Activated T-cell treated with anti-CD3 and anti-CD28 coated beads, Interleukin-2, amount 50 U/mL, for 4 hours (primary cell): ENCODE measurements around the gene CLPTM1L. TPM values are rescaled to one million over a fixed set of nuclear protein-coding genes. Genes with fewer than 3 reads are reported as not detected.
"Not testable (repeated sequence)": the region's sequence is repeated elsewhere in the genome, so short reads cannot be mapped to it uniquely, and the experiment has no call there.

Source experiments
- ATAC-seq, 2 donors: fragments of 200-7000 bp; cut with Tn5 transposase; one replicate each; pipeline ENCODE4 v1.10.0; 2021
- DNase-seq: peaks from one replicate; pipeline ENCODE4 v3.0.0-alpha.2; 2020
- H3K27me3 Mint-ChIP-seq: one replicate; pipeline ENCODE4 v1.8.0; 2021; ENCODE audit warnings: low read depth, mixed read lengths
- H3K36me3 Mint-ChIP-seq: one replicate; pipeline ENCODE4 v1.8.0; 2022; ENCODE audit warnings: mixed read lengths; ENCODE audit not compliant: insufficient read depth
- H3K4me1 Mint-ChIP-seq: one replicate; pipeline ENCODE4 v1.8.0; 2021; ENCODE audit warnings: low read depth, mixed read lengths
- H3K4me3 Mint-ChIP-seq: one replicate; pipeline ENCODE4 v1.8.0; 2021; ENCODE audit warnings: mild to moderate bottlenecking, moderate library complexity, mixed read lengths
- H3K9me3 Mint-ChIP-seq: one replicate; pipeline ENCODE4 v1.8.0; 2021; ENCODE audit warnings: mixed read lengths
- total RNA-seq, 3 donors: library from RNA; stranded (reverse); gene quantifications; one replicate each; pipeline ENCODE4 v1.2.1, GENCODE V29; 2021

CLPTM1L gene
- total RNA-seq, 3 donors from 2014 or later = 143 to 150 (median 145) TPM

GRCh38 chr5:1295650-1296037 is 49.3 kb downstream of the CLPTM1L start:
- H3K4me1 Mint-ChIP-seq = peaks cover 9% of the 10 kb centered on the region
- peaks cover 2% of the 10 kb centered on the region for H3K27me3 Mint-ChIP-seq
- no peaks in the 10 kb centered on the region for H3K36me3 Mint-ChIP-seq
- ATAC-seq (no peak), DNase-seq (no peak)
- no peaks in the 10 kb centered on the region for H3K9me3 Mint-ChIP-seq
- peak overlapping the region; percentile 67 for H3K4me3 Mint-ChIP-seq

GRCh38 chr5:1294835-1295649 is 49.9 kb downstream of the CLPTM1L start, which contains the start of gene TERT:
Gene TERT, minus strand, starts transcription at chr5:1295068. Its CDS starts 79 bp downstream, at chr5:1294989.
- peaks cover 2% of the 10 kb centered on the region for H3K27me3 Mint-ChIP-seq
- peak within 1 kb of the TSS; percentile 67 for H3K4me3 Mint-ChIP-seq
- no peaks in the 10 kb centered on the region for H3K36me3 Mint-ChIP-seq
- peak; percentile 85 to 88 for ATAC-seq
- peaks cover 9% of the 10 kb centered on the region for H3K4me1 Mint-ChIP-seq
- H3K9me3 Mint-ChIP-seq = no peaks in the 10 kb centered on the region
- DNase-seq = peak; percentile 85

- no peak for DNase-seq
- Mint-ChIP-seq H3K27me3 (peaks cover 2% of the 10 kb centered on the region), H3K9me3 (no peaks in the 10 kb centered on the region), H3K4me3 (peak overlapping the region; percentile 26), H3K4me1 (peaks cover 9% of the 10 kb centered on the region), H3K36me3 (no peaks in the 10 kb centered on the region)
- peak; percentile 25 to 39 for ATAC-seq
These were observed 50.6 kb downstream of the CLPTM1L start for GRCh38 chr5:1294206-1294834.

- Mint-ChIP-seq H3K36me3 (no peaks in the 10 kb centered on the region), H3K4me1 (peaks cover 9% of the 10 kb centered on the region), H3K9me3 (no peaks in the 10 kb centered on the region), H3K4me3 (peak overlapping the region; percentile 24), H3K27me3 (peaks cover 3% of the 10 kb centered on the region)
- DNase-seq (no peak), ATAC-seq (no peak)
These were observed 51.3 kb downstream of the CLPTM1L start for GRCh38 chr5:1293416-1294205.

GRCh38 chr5:1292846-1293415 is 52.0 kb downstream of the CLPTM1L start:
- H3K9me3 Mint-ChIP-seq = peaks cover 3% of the 10 kb centered on the region

GRCh38 chr5:1292139-1292538 is 52.8 kb downstream of the CLPTM1L start:
- H3K4me1 Mint-ChIP-seq = peaks cover 9% of the 10 kb centered on the region
- DNase-seq (no peak), ATAC-seq (no peak)
- no peak overlapping the region for H3K4me3 Mint-ChIP-seq
- peaks cover 3% of the 10 kb centered on the region for H3K9me3 Mint-ChIP-seq
- H3K27me3 Mint-ChIP-seq = peaks cover 7% of the 10 kb centered on the region
- H3K36me3 Mint-ChIP-seq = no peaks in the 10 kb centered on the region

More at GRCh38 chr5:1292846-1293415, 52.0 kb downstream of the CLPTM1L start:
- ATAC-seq (no peak), DNase-seq (no peak)
- H3K27me3 Mint-ChIP-seq = peaks cover 7% of the 10 kb centered on the region
- peaks cover 9% of the 10 kb centered on the region for H3K4me1 Mint-ChIP-seq
- no peaks in the 10 kb centered on the region for H3K36me3 Mint-ChIP-seq
- no peak overlapping the region for H3K4me3 Mint-ChIP-seq

GRCh38 chr5:1291611-1292080 is 53.3 kb downstream of the CLPTM1L start:
- DNase-seq (no peak), ATAC-seq (no peak)
- Mint-ChIP-seq H3K9me3 (peaks cover 3% of the 10 kb centered on the region), H3K27me3 (peaks cover 7% of the 10 kb centered on the region), H3K4me3 (no peak overlapping the region), H3K36me3 (no peaks in the 10 kb centered on the region), H3K4me1 (peaks cover 9% of the 10 kb centered on the region)

- H3K4me1 Mint-ChIP-seq, DNase-seq, H3K27me3 Mint-ChIP-seq, H3K36me3 Mint-ChIP-seq, H3K4me3 Mint-ChIP-seq, ATAC-seq, H3K9me3 Mint-ChIP-seq: not testable (repeated sequence)
These were observed 53.9 kb downstream of the CLPTM1L start for GRCh38 chr5:1290956-1291355.

GRCh38 chr5:1289559-1289958 is 55.3 kb downstream of the CLPTM1L start:
- H3K27me3 Mint-ChIP-seq, H3K4me1 Mint-ChIP-seq, ATAC-seq, DNase-seq, H3K4me3 Mint-ChIP-seq, H3K36me3 Mint-ChIP-seq, H3K9me3 Mint-ChIP-seq: not testable (repeated sequence)

- no peak for ATAC-seq
- H3K4me3 Mint-ChIP-seq = no peak overlapping the region
These were observed 56.2 kb downstream of the CLPTM1L start for GRCh38 chr5:1288439-1289335.

GRCh38 chr5:1285883-1286291 is 59.0 kb downstream of the CLPTM1L start:
- Mint-ChIP-seq H3K9me3 (peaks cover 3% of the 10 kb centered on the region), H3K36me3 (no peaks in the 10 kb centered on the region), H3K4me3 (no peak overlapping the region), H3K27me3 (peaks cover 5% of the 10 kb centered on the region), H3K4me1 (no peaks in the 10 kb centered on the region)
- DNase-seq = no peak
- ATAC-seq = no peak

More at GRCh38 chr5:1288439-1289335, 56.2 kb downstream of the CLPTM1L start:
- peaks cover 3% of the 10 kb centered on the region for H3K9me3 Mint-ChIP-seq
- H3K27me3 Mint-ChIP-seq = peaks cover 7% of the 10 kb centered on the region
- no peak for DNase-seq
- H3K36me3 Mint-ChIP-seq = no peaks in the 10 kb centered on the region
- peaks cover 3% of the 10 kb centered on the region for H3K4me1 Mint-ChIP-seq

GRCh38 chr5:1285141-1285540 is 59.8 kb downstream of the CLPTM1L start:
- no peak overlapping the region for H3K4me3 Mint-ChIP-seq
- no peaks in the 10 kb centered on the region for H3K4me1 Mint-ChIP-seq
- peaks cover 3% of the 10 kb centered on the region for H3K9me3 Mint-ChIP-seq
- ATAC-seq (no peak), DNase-seq (no peak)
- no peaks in the 10 kb centered on the region for H3K36me3 Mint-ChIP-seq
- H3K27me3 Mint-ChIP-seq = peaks cover 5% of the 10 kb centered on the region

- not testable (repeated sequence) for ATAC-seq, DNase-seq, H3K36me3 Mint-ChIP-seq, H3K9me3 Mint-ChIP-seq, H3K27me3 Mint-ChIP-seq, H3K4me1 Mint-ChIP-seq, H3K4me3 Mint-ChIP-seq
These were observed 60.4 kb downstream of the CLPTM1L start for GRCh38 chr5:1284336-1284970.
